Stimulated activated effector memory CD8-positive, alpha-beta T cell treated with anti-CD3 and anti-CD28 coated beads, Interleukin-12 subunit alpha, Interleukin-12 subunit beta, amount 100 ng/mL, for 72 hours (primary cell): ENCODE measurements around the gene KIAA1958.
A peak's percentile ranks its signal among the peaks of the same experiment; 100 is the strongest.
"Not testable (repeated sequence)": the region's sequence is repeated elsewhere in the genome, so short reads cannot be mapped to it uniquely, and the experiment has no call there.

Source experiments
- ATAC-seq: fragments of 150-1000 bp; cut with Tn5 transposase; 2 replicates; pipeline ENCODE4 v1.10.0; 2021
- DNase-seq, 2 donors: peaks; one replicate each; pipeline ENCODE4 v3.0.0; 2021 to 2022; ENCODE audit warnings: low spot score in 2 of 2
- H3K27ac Mint-ChIP-seq: one replicate; pipeline ENCODE4 v1.8.0; 2022; ENCODE audit warnings: mild to moderate bottlenecking, mixed read lengths
- H3K36me3 Mint-ChIP-seq: one replicate; pipeline ENCODE4 v1.8.0; 2022; ENCODE audit warnings: mild to moderate bottlenecking, mixed read lengths
- H3K4me1 Mint-ChIP-seq: one replicate; pipeline ENCODE4 v1.8.0; 2022; ENCODE audit warnings: mixed read lengths
- H3K4me3 Mint-ChIP-seq: one replicate; pipeline ENCODE4 v1.8.0; 2022; ENCODE audit warnings: mild to moderate bottlenecking, mixed read lengths
- H3K9me3 Mint-ChIP-seq: one replicate; pipeline ENCODE4 v1.8.0; 2022; ENCODE audit warnings: mixed read lengths

The KIAA1958 gene

DNA sequence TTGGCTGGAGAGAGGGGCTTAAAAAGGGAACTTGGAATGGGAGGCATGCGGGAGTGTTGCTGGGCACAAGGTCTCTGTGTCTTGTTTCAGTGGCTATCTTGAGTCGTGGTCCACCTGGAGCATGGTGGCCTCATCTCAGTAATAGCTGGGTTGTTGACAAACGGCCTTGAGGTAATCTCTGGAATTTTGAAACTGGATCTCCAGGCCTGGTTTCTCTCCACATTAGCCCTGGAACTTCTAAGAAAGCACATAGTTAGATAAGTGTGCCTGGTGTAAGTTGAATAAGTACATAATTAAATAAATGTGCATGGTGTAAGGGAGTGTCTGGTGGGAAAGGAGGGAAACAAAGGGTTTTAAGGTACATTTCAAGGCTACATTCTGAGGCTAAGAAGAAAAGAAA, 169.0 kb downstream of the KIAA1958 start:
- no peaks in the 10 kb centered on the region for H3K9me3 Mint-ChIP-seq
- ATAC-seq = no peak
- H3K4me3 Mint-ChIP-seq = no peak overlapping the region
- no peak for DNase-seq
- no peak overlapping the region for H3K27ac Mint-ChIP-seq
- H3K36me3 Mint-ChIP-seq = no peaks in the 10 kb centered on the region
- H3K4me1 Mint-ChIP-seq = no peaks in the 10 kb centered on the region

DNA sequence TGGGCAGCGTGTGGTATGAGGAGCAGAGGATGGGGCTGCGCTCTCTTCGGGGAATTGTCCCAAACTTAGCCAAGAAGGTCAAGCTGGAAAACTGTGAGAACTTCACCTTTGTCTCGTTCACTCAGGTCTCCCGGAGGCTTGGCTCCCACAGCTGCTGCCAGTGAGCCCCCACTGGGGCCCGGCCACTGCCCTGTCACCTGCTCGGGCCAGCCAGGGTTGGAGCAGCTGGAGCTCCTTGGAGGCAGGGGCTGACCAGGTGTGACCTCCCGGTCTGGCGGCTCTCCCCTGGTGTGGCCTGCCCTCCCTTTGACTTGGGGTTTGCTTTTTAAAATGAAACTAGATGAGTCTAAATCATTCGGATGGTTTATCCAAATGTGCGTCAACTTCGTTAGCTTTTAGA, 173.3 kb downstream of the KIAA1958 start:
- H3K9me3 Mint-ChIP-seq = no peaks in the 10 kb centered on the region
- ATAC-seq = no peak
- no peaks in the 10 kb centered on the region for H3K4me1 Mint-ChIP-seq

DNA sequence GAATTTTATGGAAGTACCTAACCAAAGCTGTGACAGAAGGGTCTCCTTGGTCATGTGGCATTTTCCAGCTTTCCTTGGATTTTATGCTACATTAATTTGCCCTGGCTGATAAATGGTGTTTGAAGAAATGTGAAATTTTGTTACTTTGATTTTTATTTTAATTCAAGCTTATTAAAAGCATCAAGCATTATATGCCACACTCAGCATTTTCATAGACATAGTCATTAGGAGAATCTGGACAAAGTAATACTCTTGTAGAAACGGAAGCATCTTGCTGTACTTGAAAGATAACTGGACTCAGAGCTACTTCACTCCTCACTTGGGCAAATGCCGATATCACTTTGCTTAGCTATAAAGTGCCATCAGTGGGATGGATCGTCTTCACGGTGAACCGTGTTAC, 177.1 kb downstream of the KIAA1958 start:
- no peak for DNase-seq
- no peak overlapping the region for H3K27ac Mint-ChIP-seq
- no peaks in the 10 kb centered on the region for H3K36me3 Mint-ChIP-seq
- no peaks in the 10 kb centered on the region for H3K9me3 Mint-ChIP-seq
- H3K4me1 Mint-ChIP-seq = no peaks in the 10 kb centered on the region
- no peak overlapping the region for H3K4me3 Mint-ChIP-seq
- ATAC-seq = no peak

More for the DNA sequence above, 173.3 kb downstream of the KIAA1958 start:
- DNase-seq = no peak
- Mint-ChIP-seq H3K36me3 (no peaks in the 10 kb centered on the region), H3K4me3 (no peak overlapping the region), H3K27ac (no peak overlapping the region)

DNA sequence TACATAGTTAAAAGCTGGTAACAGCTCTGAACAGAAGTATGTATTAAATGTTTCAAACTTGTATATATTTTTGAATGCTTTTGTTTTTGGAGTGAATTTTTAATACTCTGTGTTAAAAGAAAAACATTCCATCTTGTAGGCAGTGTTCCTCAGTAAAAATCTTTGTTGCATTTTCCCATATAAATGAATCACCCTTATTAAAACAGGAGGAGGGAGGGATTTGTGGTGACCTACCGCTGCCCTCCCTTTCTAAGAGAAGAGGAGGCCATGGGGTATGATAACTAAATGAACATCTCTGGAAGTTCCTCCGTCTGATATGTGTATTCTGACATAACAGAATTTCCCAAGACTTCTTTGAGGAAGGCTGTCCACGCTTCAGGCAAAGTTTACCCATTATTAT, 177.9 kb downstream of the KIAA1958 start:
- ATAC-seq (no peak), DNase-seq (no peak)
- Mint-ChIP-seq H3K9me3 (no peaks in the 10 kb centered on the region), H3K4me1 (no peaks in the 10 kb centered on the region), H3K36me3 (no peaks in the 10 kb centered on the region), H3K27ac (no peak overlapping the region), H3K4me3 (no peak overlapping the region)

DNA sequence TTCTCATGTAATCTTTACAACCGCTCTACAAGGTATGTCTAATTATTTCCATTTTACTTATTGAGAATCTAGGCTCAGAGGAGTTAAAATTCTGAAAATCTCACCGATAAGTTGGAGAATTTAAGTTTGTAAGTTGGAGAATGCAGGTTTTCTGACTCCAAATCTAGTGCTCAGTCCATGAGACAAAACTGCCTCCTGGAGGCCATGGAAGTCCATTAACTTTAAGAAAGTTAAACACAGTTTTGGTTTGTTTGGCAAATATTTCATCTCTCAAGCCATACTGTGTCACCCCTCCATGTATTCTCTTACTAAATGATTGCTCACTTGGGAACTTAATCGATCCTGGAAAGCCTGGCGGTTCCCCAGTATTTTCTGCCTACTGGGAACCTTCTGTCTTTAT, 178.7 kb downstream of the KIAA1958 start:
- H3K36me3 Mint-ChIP-seq = no peaks in the 10 kb centered on the region
- H3K9me3 Mint-ChIP-seq = no peaks in the 10 kb centered on the region
- H3K27ac Mint-ChIP-seq = no peak overlapping the region
- H3K4me3 Mint-ChIP-seq = no peak overlapping the region
- no peaks in the 10 kb centered on the region for H3K4me1 Mint-ChIP-seq
- DNase-seq = no peak
- no peak for ATAC-seq

DNA sequence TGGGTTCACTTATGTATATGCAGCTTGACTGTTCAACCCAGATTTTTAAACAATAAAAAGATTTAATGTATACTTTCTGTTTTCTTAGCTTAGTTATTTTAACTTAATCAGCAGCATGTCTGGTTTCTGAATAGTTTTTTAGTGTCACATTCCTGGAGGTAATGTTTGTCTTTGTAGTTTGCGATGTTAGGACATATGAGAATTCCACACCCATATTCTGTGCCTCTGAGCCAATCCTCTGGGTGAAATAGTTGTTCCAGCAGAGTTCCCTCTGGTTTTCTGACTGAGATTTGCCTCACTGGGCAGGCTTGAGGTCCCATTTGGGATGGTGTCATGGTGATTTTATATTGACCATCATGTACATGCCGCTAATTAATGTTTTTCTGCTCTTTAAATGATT, 182.7 kb downstream of the KIAA1958 start:
- no peak for ATAC-seq
- no peaks in the 10 kb centered on the region for H3K36me3 Mint-ChIP-seq

DNA sequence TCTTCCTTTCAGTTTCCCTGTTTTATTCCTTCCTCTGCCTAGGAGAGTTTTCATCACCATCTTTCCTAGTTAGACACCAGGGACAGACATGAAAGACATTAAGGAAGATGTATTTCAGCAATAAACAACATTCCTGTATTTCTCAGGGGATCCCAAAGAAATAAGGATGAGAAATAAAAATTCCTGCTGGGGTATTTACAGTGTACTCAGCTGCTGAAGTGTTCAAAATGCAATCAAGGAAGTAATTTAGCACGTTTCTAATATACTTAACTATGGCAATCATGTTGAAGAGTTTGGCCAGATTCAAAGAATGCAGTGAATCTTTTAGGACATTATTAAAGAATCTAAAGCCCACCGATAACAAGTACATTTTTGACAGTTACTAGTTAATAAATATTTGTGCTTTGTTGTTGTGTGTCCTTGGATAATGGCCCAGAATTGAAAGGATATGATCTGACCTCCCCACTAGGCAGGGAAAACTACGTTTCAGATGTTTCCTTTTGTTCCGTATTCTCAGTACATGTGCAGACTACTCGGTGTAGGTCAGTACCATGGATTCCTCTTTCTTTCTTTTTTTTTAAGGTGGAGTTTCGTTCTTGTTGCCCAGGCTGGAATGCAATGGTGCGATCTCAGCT, 184.5 kb downstream of the KIAA1958 start:
- Mint-ChIP-seq H3K9me3 (no peaks in the 10 kb centered on the region), H3K36me3 (no peaks in the 10 kb centered on the region)
- no peak for ATAC-seq

More for the DNA sequence above, 182.7 kb downstream of the KIAA1958 start:
- H3K9me3 Mint-ChIP-seq = no peaks in the 10 kb centered on the region
- H3K27ac Mint-ChIP-seq = no peak overlapping the region
- no peak for DNase-seq
- no peak overlapping the region for H3K4me3 Mint-ChIP-seq
- no peaks in the 10 kb centered on the region for H3K4me1 Mint-ChIP-seq

DNA sequence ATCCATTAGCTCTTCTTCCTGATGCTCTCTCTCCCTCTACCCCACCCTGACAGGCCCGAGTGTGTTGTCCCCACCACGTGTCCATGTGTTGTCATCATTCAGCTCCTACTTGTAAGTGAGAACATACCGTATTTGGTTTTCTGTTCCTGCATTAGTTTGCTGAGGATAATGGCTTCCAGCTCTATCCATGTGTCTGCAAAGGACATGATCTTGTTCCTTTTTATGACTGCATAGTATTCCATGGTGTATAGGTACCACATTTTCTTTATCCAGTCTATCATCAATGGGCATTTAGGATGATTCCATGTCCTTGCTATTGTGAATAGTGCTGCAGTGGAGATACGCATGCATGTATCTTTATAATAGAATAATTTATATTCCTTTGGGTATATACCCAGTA, 186.6 kb downstream of the KIAA1958 start:
- H3K9me3 Mint-ChIP-seq, H3K4me1 Mint-ChIP-seq, H3K36me3 Mint-ChIP-seq, H3K4me3 Mint-ChIP-seq, H3K27ac Mint-ChIP-seq, DNase-seq, ATAC-seq: not testable (repeated sequence)

More for the DNA sequence above, 184.5 kb downstream of the KIAA1958 start:
- DNase-seq = no peak
- no peak overlapping the region for H3K27ac Mint-ChIP-seq
- H3K4me1 Mint-ChIP-seq = no peaks in the 10 kb centered on the region
- no peak overlapping the region for H3K4me3 Mint-ChIP-seq

DNA sequence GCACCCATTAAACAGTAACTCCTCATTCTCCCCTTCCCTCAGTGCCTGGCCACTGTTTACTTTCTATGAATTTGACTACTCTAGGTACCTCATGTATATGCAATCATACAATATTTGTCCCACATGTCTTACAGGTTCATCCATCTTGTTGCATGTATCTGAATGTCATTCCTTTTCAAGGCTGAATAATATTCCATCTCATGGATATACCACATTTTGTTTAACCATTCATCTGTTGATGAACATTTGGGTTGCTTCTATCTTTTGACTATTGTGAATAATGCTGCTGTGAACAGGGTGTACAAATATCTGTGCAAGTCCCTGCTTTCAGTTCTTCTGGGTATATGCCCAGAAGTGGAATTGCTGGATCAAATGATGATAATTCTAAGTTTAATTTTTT, 190.4 kb downstream of the KIAA1958 start:
- H3K4me3 Mint-ChIP-seq = no peak overlapping the region
- no peak for DNase-seq
- H3K4me1 Mint-ChIP-seq = no peaks in the 10 kb centered on the region
- H3K36me3 Mint-ChIP-seq = no peaks in the 10 kb centered on the region
- ATAC-seq = no peak
- peaks cover 8% of the 10 kb centered on the region for H3K9me3 Mint-ChIP-seq
- H3K27ac Mint-ChIP-seq = no peak overlapping the region

DNA sequence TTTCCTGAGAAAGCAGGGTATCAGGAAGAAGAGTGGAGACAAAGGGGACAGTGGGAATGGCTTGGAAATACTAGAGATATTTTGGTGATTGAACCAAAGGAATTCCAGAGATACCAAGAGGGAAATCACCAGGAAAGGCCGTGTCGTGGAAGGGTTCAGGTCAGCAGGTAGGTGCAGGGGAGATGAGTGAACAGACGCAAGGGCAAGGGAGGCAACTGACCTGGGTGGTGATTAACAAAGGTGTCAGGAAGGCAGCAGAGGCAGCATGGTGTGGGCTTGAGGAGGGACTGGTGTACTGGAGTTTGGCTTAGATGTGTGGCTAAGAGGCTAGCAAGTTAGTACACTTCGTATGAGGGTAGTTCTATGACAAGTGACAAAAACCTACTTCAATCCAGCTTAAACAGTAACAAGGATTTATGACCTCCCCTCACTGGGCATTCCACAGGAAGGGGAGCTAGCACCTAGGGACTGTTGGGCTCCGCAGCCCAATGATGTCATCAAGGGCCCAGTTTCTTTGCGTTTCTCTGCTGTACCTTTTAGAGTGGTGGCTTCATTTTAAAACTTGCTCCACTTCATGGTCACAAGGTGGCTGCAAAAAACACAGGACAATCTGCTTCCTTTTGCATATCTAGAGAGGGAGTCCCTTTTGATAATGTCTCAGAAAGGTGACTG, 194.2 kb downstream of the KIAA1958 start:
- Mint-ChIP-seq H3K36me3 (peaks cover 9% of the 10 kb centered on the region), H3K9me3 (peaks cover 8% of the 10 kb centered on the region), H3K4me1 (no peaks in the 10 kb centered on the region), H3K4me3 (no peak overlapping the region), H3K27ac (no peak overlapping the region)
- ATAC-seq (peak; percentile 31), DNase-seq (no peak)

DNA sequence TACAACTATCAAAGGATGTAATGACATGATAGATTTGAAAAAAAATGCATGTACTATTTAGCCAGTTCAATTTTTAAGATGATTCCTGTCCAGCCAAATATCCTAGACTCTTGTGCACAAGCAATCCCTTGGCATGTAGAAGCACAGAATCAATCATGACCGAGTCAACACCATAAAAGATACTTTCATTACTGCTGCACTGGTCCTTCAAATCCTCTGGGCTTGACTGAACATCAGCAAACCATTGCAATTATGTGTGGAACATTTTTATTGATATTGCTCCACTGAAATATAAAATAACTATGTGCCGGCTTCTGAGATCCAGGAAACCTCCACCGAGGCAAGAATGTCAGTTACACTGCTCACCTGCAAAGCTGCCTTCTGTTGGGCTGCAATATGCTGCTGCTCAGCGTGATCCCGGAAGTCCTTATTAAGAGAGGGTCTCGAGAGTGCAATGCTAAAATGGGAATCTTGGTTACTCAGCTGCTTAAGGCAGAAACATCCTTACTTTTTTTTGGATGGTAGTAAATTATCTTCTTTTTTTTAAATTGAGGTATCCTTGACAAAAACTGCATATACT, 202.6 kb downstream of the KIAA1958 start:
- H3K4me1 Mint-ChIP-seq = no peaks in the 10 kb centered on the region
- H3K9me3 Mint-ChIP-seq = no peaks in the 10 kb centered on the region
- no peak for DNase-seq
- H3K27ac Mint-ChIP-seq = no peak overlapping the region
- no peak overlapping the region for H3K4me3 Mint-ChIP-seq
- H3K36me3 Mint-ChIP-seq = peaks cover 83% of the 10 kb centered on the region
- no peak for ATAC-seq

DNA sequence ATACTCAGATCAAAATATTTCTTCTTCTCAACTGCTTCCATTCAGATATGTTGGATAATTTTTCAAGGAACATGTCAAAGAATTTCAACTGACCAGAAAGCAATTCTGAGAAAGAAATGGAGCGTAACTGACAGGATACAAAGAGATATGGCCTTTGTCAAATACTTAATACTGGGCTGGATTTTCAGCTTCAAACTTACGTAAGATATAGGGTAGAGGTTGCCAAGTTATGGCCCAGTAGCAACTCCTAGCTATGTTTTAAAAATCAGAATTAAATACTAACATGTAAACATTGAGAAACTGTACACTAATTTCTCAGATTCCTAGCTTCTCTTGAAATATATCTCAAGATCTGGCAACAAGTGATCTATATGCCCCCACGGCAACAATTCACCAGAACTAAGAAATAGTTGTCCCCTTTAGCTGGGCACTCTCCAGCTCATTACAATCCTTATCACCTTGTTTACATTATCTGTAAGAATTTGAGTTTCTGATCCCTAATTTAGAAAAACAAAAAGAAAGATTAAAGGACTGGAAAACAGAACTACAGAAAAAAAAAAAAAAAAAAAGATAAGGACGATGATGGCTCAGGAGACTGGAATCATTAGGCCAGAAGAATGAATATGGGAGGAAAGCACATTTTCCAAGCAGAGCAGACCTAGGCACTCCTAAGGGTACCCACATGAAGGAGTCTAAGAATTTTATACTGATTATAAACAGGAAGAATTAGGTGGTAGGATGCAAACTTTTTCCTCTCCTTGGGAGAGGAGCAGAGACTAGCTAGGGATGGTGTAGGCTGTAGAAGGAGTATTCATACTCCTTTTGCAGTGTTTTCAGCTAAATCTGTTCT, 208.3 kb downstream of the KIAA1958 start:
- DNase-seq (no peak), ATAC-seq (no peak)
- H3K27ac Mint-ChIP-seq = no peak overlapping the region
- H3K4me3 Mint-ChIP-seq = no peak overlapping the region
- H3K36me3 Mint-ChIP-seq = peaks cover 53% of the 10 kb centered on the region
- no peaks in the 10 kb centered on the region for H3K4me1 Mint-ChIP-seq
- H3K9me3 Mint-ChIP-seq = no peaks in the 10 kb centered on the region

DNA sequence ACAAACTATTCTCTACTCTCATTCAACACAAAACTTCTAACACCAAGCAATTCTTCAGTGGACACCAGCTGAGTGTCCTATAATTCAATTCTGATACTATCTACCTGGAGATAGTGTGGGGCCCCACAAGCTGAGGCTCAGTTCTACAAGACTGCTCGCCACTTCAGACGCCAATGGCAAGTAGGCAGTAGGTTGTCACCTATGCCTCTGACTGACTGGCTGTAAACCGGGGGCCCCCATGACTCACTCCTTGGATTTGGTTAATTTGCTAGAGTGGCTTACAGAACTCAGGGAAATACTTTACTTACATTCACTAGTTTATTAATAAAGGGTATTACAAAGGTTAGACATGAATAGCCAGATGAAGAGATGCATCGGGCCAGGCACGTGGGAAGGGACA, 209.8 kb downstream of the KIAA1958 start:
- peaks cover 49% of the 10 kb centered on the region for H3K36me3 Mint-ChIP-seq
- ATAC-seq (no peak), DNase-seq (no peak)
- H3K27ac Mint-ChIP-seq = peak overlapping the region; percentile 40
- no peaks in the 10 kb centered on the region for H3K9me3 Mint-ChIP-seq
- H3K4me3 Mint-ChIP-seq = no peak overlapping the region
- H3K4me1 Mint-ChIP-seq = no peaks in the 10 kb centered on the region

DNA sequence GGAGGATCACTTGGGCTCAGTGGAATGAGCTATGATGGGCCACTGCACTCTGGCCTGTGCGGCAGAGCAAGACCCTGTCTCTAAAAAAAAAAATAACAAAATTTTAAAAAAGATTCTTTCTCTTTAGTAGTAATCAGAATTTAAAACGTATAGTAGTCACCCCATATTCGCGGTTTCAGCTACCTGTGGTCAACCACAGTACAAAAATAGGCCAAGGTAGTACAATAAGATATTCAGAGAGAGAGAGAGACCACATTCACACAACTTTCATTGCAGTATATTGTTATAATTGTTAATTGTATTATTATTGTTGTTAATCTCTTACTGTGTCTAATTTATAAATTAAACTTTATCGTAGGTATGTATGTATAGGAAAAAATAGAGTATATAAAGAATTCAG, 212.6 kb downstream of the KIAA1958 start:
- H3K36me3 Mint-ChIP-seq = peaks cover 33% of the 10 kb centered on the region
- H3K4me3 Mint-ChIP-seq = no peak overlapping the region
- H3K9me3 Mint-ChIP-seq = no peaks in the 10 kb centered on the region
- no peak for DNase-seq
- ATAC-seq = peak; percentile 70
- H3K27ac Mint-ChIP-seq = no peak overlapping the region
- peaks cover 6% of the 10 kb centered on the region for H3K4me1 Mint-ChIP-seq

DNA sequence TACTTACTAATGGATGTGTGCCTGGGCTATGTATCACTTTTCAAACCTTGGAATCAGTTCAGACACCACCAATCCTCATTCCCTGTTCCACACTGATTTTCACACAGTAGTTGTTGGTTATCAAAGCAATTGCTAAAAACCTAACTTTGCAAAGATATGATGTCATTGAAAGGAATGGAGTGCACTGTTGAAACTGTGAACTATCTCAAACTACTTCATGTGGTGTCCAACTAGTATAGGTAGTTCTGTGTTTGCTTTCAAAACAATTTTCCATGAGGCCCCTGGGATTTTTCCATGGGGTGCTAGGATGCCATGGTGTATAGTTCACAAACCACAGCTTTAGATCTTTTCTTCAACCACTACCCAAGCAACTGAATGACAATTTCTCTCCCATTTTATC, 213.5 kb downstream of the KIAA1958 start:
- H3K9me3 Mint-ChIP-seq = no peaks in the 10 kb centered on the region
- H3K4me1 Mint-ChIP-seq = peaks cover 6% of the 10 kb centered on the region
- DNase-seq (no peak), ATAC-seq (no peak)
- H3K4me3 Mint-ChIP-seq = no peak overlapping the region
- peaks cover 38% of the 10 kb centered on the region for H3K36me3 Mint-ChIP-seq
- no peak overlapping the region for H3K27ac Mint-ChIP-seq
